IPS-11a (cell line): ENCODE data around the gene HS3ST1.
"Not testable (repeated sequence)": the region's sequence is repeated elsewhere in the genome, so short reads cannot be mapped to it uniquely, and the experiment has no call there.

Source experiments
- H3K4me3 ChIP-seq: one replicate; pipeline ENCODE4 v1.5.1; 2013; ENCODE audit warnings: low read depth, low read length, control low read depth

HS3ST1 gene

DNA sequence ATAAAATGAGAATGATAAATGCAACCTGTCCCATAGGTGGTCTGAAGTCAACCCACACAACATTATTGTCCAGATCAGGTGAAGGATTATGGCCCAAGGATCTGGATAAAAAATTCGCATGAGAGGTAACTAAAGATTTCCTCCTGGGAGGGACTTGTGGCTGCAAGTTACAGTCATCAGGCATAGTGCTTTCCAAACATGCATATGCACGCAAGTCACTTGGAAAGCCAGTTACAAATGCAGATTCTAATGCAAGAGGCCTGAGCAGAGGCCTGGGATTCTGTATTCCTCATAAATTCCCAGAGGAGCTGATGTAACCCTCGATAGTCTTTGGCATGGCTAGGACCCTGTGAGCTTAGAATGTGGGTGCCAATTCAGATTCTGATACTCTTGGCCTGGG, 21.1 kb downstream of the HS3ST1 start:
- no peak overlapping the region for H3K4me3 ChIP-seq

DNA sequence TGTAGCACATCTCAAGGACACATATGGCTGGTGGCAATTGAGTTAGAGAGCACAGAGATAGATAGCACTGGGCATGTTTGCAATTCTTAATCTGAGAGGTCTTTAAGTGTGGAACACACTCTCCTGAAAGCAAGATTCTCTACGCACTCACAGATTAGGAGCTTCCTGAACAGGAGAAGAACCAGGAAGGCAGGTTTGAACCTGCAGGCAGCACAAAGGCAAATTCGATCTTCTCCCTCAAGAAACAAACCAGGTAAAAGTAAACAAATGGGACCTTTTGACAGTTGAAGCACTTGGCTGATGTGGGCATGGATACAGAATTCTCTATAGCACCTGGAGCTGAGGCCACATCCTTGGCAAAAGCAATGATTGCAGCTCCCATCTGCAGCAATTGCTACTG, 24.3 kb downstream of the HS3ST1 start:
- no peak overlapping the region for H3K4me3 ChIP-seq

DNA sequence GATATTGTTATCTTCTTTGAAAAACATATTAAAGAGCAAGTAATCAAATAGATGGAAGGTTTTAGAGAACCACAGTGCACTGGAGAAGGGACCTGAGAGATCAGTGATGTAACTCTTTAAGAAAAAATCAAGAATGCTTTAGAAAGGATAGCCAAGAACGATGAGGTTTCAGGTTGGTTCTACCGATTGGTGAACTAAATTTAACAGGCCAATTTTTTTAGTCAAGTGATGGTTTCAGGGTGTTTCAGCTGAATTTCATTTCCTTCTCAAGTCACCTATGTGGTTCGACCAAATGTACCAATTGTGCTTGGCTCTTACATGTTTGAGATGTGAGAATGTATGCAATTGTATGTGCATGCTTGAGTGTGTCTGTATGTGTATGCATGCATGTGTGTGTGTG, 26.5 kb downstream of the HS3ST1 start:
- no peak overlapping the region for H3K4me3 ChIP-seq

DNA sequence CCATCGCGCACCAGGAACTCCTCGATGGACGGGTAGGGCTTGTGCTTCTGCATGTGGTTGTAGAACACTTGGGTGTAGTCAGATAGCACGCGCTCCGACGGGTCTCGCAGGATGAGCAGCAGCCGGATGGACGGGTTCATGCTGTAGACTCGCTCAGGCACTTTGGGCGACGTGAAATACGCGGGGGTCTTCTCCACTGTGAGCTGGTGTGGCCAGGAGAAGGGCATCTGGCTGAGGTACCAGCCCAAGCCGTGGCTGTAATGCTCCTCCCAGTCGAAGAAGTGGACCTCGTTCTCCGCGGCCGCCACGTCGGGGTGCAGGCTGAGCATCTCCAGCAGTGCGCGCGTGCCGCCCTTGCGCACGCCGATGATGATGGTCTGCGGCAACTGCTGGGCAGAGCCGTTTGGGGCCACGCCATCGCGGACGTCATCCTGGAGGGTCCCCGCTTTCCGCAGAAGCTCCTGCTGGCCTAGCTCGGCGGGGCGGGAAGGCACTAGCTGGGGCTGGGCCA, 29.2 kb downstream of the HS3ST1 start:
- H3K4me3 ChIP-seq: no peak overlapping the region

DNA sequence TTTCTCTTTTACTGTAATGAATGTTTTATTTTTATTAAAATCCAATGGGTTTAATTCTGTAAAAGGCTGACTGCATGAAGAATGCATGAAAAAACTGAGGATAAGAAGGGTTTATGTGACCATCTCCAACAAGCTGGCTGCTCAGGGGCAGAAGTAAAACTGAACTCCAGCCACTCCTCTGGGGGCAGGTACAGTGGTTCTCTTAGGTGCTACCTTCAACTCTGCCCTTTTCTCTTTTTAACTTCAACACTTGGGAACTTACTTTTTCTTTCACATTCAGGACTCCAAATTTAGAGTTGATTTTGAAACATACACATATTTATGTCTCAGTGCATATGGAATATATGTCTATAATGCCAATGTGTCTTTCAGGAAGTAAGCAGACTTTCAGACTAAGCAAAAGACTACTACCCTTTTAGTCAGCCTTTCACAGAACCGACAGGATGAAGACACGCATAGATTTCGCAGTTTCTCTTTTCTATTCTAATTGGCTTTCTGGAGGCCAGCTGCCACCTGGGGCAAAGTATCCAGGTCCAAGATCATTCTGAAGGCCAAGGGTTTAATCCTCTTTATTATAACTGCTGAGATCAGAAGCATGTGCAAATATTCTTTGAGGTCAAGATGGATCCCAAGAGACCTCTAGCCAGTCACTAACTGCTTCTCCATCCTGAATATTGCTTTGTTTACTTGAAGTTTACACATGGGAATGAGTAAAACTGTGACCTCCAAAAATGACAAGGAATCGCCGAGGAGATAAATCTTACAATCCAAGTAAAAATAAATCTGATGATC, 30.7 kb downstream of the HS3ST1 start:
- no peak overlapping the region for H3K4me3 ChIP-seq

DNA sequence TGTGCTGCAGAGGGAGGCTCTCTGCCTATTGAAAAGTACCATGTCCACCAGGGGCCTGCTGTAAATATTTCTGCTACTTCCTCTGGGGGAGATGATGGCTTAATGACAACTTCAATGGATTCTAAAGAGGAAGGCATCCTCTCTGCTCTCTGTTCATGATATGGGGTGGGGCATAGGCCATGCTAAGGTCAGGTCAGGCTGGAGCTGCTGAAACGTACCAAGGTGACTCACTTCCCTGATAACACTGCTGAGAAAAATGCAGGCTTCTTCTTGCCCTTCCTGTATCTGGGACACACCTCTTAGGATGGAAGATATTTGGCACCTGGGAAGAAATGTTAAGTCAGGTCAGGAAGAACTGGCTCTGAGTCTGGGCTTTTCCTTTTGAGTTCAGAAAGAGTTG, 31.5 kb downstream of the HS3ST1 start:
- no peak overlapping the region for H3K4me3 ChIP-seq

DNA sequence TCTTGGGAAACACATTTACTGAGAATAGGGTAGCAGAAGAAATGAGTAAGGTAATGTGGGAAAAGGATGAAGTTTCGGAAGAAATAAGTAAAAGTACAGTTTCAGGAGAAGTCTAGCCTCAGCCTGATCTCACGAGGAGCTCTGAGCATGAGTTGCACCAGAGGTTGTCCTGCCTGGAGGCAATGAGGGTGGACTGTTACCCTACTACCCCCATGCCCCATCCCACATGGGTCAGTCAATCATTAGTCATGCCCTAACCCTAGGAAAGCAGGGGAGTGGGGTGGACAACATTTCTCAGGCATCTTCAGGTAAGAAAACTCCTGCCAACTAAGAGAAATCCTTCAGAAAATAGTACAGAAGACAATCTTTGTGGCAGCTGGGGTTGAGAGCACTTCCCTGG, 35.1 kb downstream of the HS3ST1 start:
- H3K4me3 ChIP-seq: no peak overlapping the region

DNA sequence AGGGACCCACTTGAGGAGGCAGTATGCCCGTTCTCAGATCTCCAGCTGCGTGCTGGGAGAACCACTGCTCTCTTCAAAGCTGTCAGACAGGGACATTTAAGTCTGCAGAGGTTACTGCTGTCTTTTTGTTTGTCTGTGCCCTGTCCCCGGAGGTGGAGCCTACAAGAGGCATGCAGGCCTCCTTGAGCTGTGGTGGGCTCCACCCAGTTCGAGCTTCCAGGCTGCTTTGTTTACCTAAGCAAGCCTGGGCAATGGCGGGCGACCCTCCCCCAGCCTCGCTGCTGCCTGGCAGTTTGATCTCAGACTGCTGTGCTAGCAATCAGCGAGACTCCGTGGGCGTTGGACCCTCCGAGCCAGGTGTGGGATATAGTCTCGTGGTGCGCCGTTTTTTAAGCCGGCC, 44.6 kb downstream of the HS3ST1 start:
- not testable (repeated sequence) for H3K4me3 ChIP-seq

DNA sequence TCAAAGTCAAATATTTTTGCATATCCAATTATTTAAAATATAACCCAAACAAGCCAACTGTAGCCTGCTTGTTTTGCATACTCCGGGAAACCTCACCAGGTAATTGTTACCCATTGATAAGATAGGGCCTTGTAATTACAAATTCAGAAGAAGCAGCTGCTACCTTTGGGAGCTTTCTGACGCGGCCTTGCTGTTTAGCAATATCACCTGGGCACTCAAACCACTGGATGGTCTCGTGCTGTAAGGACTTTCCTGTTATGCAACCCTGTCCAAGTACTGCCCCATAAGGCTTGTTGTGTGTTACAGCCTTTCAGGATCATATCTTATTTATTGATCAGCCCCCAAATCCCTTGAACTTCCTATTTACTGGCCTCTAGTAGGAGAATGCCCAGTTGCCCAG, 52.1 kb downstream of the HS3ST1 start:
- H3K4me3 ChIP-seq: no peak overlapping the region

DNA sequence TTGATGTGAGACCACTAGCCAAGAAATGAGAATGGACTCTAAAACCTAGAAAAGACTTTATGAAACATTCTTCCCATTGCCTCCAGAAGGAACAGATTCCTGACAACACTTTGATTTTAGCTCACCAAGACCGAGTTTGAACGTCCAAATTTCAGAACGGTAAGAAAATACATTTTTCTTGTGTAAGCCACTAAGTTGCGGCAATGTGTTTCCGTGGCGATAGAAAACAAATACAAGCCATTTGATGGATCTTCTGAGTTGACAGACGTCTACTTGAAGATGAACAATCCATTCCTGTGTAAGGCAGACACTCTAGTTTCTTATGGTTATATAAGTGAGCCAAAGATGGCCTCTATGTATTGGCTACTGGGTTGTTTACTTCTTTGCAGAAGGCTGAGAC, 52.5 kb downstream of the HS3ST1 start:
- no peak overlapping the region for H3K4me3 ChIP-seq

DNA sequence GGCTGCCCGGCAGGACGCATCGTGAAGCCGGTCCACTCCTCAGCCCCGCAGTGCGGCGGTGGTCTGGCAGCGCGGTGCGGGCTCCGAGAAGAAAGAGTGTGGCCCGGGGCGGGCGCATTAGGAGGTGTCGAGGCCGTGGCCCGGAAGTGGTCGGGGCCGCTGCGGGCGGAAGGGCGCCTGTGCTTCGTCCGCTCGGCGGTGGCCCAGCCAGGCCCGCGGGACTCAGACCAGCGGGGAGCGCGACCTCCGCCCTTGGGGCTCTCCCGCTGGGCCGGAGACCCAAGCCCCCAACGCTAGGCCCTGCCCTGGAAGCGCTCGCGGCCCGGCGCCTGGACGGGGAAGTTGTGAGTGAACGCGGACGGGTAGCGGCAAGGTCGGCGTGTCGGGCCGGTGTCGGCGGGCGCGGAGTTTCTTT, 60.0 kb downstream of the HS3ST1 start:
- H3K4me3 ChIP-seq: no peak overlapping the region

DNA sequence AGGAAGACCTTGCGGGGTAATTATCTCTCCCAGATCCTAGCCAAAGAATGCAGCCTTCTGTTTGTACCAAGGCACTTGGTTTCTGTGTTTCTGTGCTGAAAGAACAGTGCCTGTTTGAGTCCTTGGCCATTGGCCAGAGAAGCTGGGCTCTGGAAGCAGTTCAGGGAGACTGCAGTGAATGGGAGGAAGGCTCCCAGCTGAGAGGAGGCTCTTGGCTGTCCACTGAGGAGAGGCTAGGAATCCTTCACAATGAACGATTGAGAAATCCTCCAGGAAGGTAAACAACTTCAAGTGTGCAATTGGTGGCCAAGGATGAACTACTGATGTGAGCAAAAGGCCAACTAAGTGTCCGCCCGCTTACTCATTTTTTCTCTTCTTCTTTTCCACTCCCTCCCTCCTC, 61.3 kb downstream of the HS3ST1 start:
- H3K4me3 ChIP-seq: no peak overlapping the region

DNA sequence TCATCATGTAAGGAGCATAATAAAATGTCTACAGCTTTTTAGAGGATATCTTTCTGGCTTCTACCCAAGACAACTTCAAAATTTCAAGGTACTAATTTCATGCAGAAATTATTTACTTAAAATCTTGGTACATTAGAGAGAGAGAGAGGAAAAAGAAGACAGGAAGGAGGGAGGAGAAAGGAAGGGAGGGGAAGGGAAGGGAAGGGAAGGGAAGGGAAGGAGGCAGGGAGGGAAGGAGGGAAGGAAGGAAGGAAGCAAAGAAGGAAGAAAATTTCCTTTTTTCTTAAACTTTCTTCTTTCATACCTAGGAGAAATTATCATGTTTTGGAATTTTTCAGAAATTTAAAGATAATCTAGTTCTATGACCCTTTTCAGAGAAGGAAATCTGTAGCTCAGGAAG, 61.8 kb downstream of the HS3ST1 start:
- H3K4me3 ChIP-seq: no peak overlapping the region

DNA sequence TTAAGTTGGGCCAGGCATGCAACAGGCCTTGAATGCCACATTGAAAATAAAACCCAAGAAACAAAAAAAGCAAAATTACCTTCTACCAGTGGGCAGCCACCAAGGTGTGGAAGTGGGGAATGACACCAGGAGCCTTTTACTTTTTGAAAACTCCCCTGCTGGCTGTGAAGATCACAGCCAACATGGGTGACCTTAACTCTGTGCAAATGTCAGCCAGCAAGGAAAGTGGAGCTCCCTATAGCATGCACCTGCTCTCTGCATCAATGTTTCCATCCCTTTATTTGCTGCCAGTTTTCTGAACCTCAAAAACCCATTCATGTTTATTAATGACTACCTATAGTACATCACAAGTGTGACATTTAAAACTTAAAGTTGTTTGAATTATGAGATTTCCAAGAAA, 63.7 kb downstream of the HS3ST1 start:
- no peak overlapping the region for H3K4me3 ChIP-seq

DNA sequence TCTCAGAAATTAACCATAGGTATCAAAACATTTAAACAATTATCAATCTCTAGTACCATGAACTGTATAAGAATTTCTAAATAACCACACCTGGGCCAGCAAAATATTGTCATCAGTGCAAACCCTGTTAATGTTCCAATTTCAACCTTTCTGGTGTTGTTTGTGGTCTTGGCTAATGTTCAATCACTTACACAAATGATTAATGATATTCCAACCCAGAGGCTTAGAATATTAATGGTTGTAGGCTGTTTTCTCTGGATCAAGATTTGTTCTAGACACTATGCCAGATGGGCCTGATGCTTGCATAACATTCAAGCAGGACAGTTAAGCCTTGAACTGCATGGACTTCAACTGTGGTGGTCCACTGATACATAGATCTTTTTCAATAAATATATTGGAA, 69.1 kb downstream of the HS3ST1 start:
- H3K4me3 ChIP-seq: no peak overlapping the region

DNA sequence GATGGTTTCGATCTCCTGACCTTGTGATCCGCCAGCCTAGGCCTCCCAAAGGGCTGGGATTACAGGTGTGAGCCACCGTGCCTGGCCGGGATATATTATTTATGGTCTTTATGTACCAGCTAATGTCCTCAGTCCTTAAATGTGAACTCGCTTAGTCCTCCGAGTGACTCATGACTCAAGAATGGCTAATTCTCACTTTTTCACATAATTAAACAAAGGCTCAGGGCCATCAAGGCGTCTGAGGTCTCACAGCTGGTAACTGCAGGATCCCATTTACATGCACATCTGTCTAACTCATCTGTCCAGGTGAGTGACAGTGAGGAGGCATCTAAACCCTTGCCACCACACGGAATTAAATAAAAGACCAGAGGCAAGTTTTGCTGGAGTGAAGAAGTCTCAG, 73.5 kb downstream of the HS3ST1 start:
- no peak overlapping the region for H3K4me3 ChIP-seq

DNA sequence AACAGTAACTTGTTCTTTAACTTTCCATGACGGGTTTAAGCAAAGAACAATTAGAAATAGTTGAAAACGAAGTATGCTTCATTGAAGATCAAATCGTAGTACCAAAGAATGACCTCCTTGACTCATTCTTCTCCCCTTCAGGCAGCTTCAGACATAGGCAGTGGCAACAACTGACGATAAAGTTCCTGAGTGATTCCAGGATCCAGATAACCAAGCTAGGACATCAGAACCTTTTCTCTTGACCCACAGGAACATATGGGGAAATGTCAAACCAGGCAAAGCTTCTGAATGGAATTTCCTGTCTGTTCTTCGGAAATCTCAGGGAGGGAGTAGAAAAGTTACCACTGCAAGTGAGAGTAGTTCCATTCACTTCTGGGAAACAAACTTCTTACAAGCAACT, 74.2 kb downstream of the HS3ST1 start:
- no peak overlapping the region for H3K4me3 ChIP-seq

DNA sequence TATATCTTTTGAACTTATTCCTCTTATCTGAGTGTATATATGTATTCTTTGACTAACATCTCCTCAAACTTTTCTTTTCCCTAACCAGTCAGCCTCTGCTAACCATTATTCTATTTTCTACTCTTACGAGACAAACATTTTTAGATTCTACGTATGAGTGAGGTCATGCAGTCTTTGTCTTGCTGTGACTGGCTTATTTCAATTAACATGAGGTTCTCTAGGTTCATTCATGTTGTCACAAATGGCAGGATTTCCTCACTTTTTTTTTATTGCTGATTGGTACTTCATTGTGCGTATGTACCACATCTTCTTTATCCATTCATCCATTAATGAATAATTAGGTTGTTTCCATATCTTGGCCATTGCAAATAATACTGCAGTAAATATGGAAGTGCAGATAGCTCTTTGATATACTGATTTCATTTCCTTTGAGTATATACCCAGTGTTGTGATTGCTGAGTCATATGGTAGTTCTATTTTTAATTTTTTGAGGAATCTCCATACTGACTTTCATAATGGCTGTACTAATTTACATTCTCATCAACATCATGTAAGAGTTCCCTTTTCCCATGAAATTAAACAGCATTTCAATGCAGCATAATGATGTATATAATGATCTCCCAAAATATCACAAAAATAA, 80.1 kb downstream of the HS3ST1 start:
- no peak overlapping the region for H3K4me3 ChIP-seq

DNA sequence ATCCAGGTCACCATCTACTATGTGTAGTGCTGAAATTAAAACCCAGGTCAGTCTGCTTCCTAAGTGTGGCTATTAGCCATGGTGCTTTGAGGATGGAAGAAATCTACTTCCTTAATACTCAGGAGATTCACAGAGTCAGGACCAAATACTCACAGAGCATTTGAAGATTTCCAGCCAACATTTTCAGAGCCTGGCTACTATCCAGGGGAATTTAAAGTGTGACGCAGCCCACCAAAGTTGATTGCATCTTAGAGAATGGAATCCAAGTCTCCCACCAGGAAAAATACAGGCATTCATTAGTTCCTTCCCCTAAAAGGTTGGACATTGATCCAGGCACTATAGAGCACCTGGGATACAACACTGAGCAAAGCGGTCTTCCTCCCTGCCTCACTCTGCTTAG, 83.8 kb downstream of the HS3ST1 start:
- no peak overlapping the region for H3K4me3 ChIP-seq

DNA sequence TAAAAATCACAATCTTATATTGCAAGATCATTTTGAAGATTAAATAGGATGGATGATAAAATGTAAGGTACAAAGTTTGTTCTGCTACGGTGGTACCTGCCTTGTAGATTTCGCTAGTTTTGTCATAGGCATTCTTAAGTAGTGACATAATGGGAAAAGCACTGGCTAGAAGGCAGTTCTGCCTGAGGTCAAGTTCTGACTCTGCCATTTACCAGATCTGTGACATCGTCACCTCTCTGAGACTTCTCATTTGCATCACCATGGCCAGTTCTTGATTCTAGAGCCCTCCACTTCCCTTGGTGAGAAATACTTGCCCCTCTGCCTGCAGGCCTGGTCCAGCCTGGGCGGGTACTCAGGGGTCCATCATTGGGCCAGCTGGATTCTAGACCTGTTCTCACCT, 85.2 kb downstream of the HS3ST1 start:
- H3K4me3 ChIP-seq: no peak overlapping the region
